K562 (cell line): ENCODE results near the gene PHF21B. TPM values are rescaled to one million over a fixed set of nuclear protein-coding genes. Genes with fewer than 3 reads are reported as not detected.

Source experiments
- ATAC-seq: fragments of 200-7000 bp; cut with Tn5 transposase; 3 replicates; pipeline ENCODE4 v1.9.1; 2020; ENCODE audit warnings: moderate library complexity
- BruUV-seq: library from RNA; stranded (reverse); fragments of 400-500 nt; replicated peaks from 2 replicates; lab custom pipeline; 2021; lab: Mats Ljungman, UMichigan
- CTCF ChIA-PET: fragments of 300-600 bp; formaldehyde crosslinking; extraction: SDS; loops from one replicate; lab custom pipeline; 2021; ENCODE audit warnings: low intra/inter-chr PET ratio; lab: Yijun Ruan, JAX
- POLR2A ChIA-PET: fragments of 300-600, 350-650 bp; sonication (Branson Sonifier 250); formaldehyde crosslinking; extraction: SDS; loops from one replicate; lab custom pipeline; 2021; ENCODE audit warnings: antibody characterized with exemption, inconsistent platforms; lab: Yijun Ruan, JAX
- DNase-seq, 4 experiments: peaks; one replicate each; pipeline versions ENCODE4 v3.0.0 to v3.0.0-alpha.2; 2011 to 2018; ENCODE audit warnings: low spot score in 3 of 4, mixed read lengths in 3 of 4; ENCODE audit errors: extremely low read depth in 1 of 4
- FAIRE-seq: peaks from 2 replicates; lab custom pipeline; 2011; peaks lifted over from hg19 to GRCh38; lab: Jason Lieb, UNC
- H2AFZ ChIP-seq: 2 replicates; pipeline ENCODE4 v1.6.0; 2011; ENCODE audit warnings: low read depth, low read length, control low read depth, inconsistent platforms
- H3K27ac ChIP-seq: fragments of 200-600 bp; 3 replicates; pipeline ENCODE4 v1.8.0; 2011; ENCODE audit warnings: low read depth, mild to moderate bottlenecking, control low read depth, inconsistent platforms, low read length, moderate library complexity, mixed read lengths; ENCODE audit errors: extremely low read depth
- H3K27me3 ChIP-seq, 2 experiments: fragments of 300-600 bp in 1 of 2; 2 replicates in 1 of 2; 3 replicates in 1 of 2; pipeline versions ENCODE4 v1.6.0 to v1.8.0; 2011; ENCODE audit warnings: inconsistent platforms in 2 of 2, low read length in 2 of 2, mild to moderate bottlenecking in 1 of 2, mixed read lengths in 1 of 2, moderate library complexity in 1 of 2; ENCODE audit not compliant: control insufficient read depth in 2 of 2, insufficient read depth in 2 of 2
- H3K36me3 ChIP-seq: fragments of 300-600 bp; 3 replicates; pipeline ENCODE4 v1.8.0; 2011; ENCODE audit warnings: mild to moderate bottlenecking, low read length, inconsistent platforms; ENCODE audit not compliant: control insufficient read depth, insufficient read depth
- H3K4me1 ChIP-seq, 2 experiments: fragments of 200-600 bp in 1 of 2; replicated peaks in 1 of 2; 2 replicates in 1 of 2; 3 replicates in 1 of 2; pipeline versions ENCODE4 v1.5.1 to v1.8.0; 2011; ENCODE audit warnings: inconsistent platforms in 2 of 2, low read length in 2 of 2, mild to moderate bottlenecking in 1 of 2, mixed read lengths in 1 of 2, moderate library complexity in 1 of 2; ENCODE audit not compliant: control insufficient read depth in 2 of 2, insufficient read depth in 2 of 2
- H3K4me2 ChIP-seq: 2 replicates; pipeline ENCODE4 v1.6.1; 2011; ENCODE audit warnings: low read length, control low read depth, inconsistent platforms, mixed read lengths; ENCODE audit not compliant: insufficient read depth
- H3K4me3 ChIP-seq: fragments of 200-600 bp; sonication (generic), shearing (Covaris generic); 2 replicates; pipeline ENCODE4 v1.5.1; 2016; ENCODE audit warnings: control low read depth, inconsistent platforms
- H3K79me2 ChIP-seq: fragments of 200-600 bp; 3 replicates; pipeline ENCODE4 v1.8.0; 2011; ENCODE audit warnings: low read length, inconsistent platforms; ENCODE audit not compliant: control insufficient read depth, insufficient read depth
- H3K9ac ChIP-seq, 2 experiments: 2 replicates each; pipeline versions ENCODE4 v1.6.0 to v1.6.1; 2011; ENCODE audit warnings: low read depth in 2 of 2, low read length in 2 of 2, control low read depth in 1 of 2, inconsistent platforms in 1 of 2, mild to moderate bottlenecking in 1 of 2, mixed read lengths in 1 of 2; ENCODE audit not compliant: insufficient read depth in 1 of 2
- H3K9me1 ChIP-seq: one replicate; pipeline ENCODE4 v1.6.0; 2011; ENCODE audit warnings: inconsistent platforms, mild to moderate bottlenecking, low read length, moderate library complexity; ENCODE audit not compliant: control insufficient read depth, insufficient read depth
- H3K9me3 ChIP-seq: replicated peaks from 2 replicates; pipeline ENCODE4 v1.5.1; 2011; ENCODE audit warnings: low read depth, low read length, inconsistent platforms; ENCODE audit not compliant: control insufficient read depth, insufficient read depth
- H4K20me1 ChIP-seq: replicated peaks from 2 replicates; pipeline ENCODE4 v1.6.1; 2011; ENCODE audit warnings: low read length, inconsistent platforms, mixed read lengths; ENCODE audit not compliant: control insufficient read depth, insufficient read depth
- FOXP4 ChIP-seq: sonication (generic); formaldehyde crosslinking; IDR thresholded peaks from 2 replicates; pipeline ENCODE4 v1.8.0; 2022; ENCODE audit warnings: mild to moderate bottlenecking, missing genetic modification reagents, borderline replicate concordance
- HLTF ChIP-seq: fragments of 450-650 bp; IDR thresholded peaks from 2 replicates; pipeline ENCODE4 v1.6.1; 2016
- PURB ChIP-seq: sonication (generic); formaldehyde crosslinking; IDR thresholded peaks from 2 replicates; pipeline ENCODE4 v1.9.0; 2021; ENCODE audit warnings: low read depth, mild to moderate bottlenecking, missing genetic modification reagents
- TAF15 ChIP-seq: fragments of 200-400 bp; formaldehyde crosslinking; IDR thresholded peaks from 2 replicates; pipeline ENCODE4 v1.6.1; 2017; ENCODE audit warnings: mild to moderate bottlenecking, low read depth, low read length, moderate library complexity
- ZNF584 ChIP-seq: fragments of 200-800 bp; sonication (Bioruptor generic); IDR thresholded peaks from 2 replicates; pipeline ENCODE4 v1.6.1; 2016; ENCODE audit warnings: low read depth, mild to moderate bottlenecking, missing genetic modification characterization, missing compliant biosample characterization
- WGBS: fragments of 100-300 bp; shearing (Covaris generic); methylation state at CpG from one replicate; pipeline ENCODE4 v1.1.6; 2016; ENCODE audit warnings: low coverage, mixed read lengths; ENCODE audit not compliant: insufficient coverage; ENCODE audit errors: missing lambda C conversion rate; 5-methylcytosine and 5-hydroxymethylcytosine counted together
- in situ Hi-C: fragments of 300-500 bp; cut with MboI; formaldehyde crosslinking; loops from 4 replicates; pipeline ENCODE4 v1.15.0; 2018; ENCODE audit warnings: inconsistent platforms, mixed read lengths
- intact Hi-C: fragments of 100-400 bp; cut with micrococcal nuclease; formaldehyde crosslinking; loops from 2 replicates; pipeline ENCODE4 v1.14.2; 2022
- polyA plus RNA-seq, 8 experiments: library from polyadenylated mRNA; depleted of rRNA in 4 of 8; stranded (reverse) in 5 of 8; unstranded in 3 of 8; fragments of >200 nt; fragmentation: Nextera tagmentation in 2 of 8; fragmentation: Illumina TruSeq in 1 of 8; extraction: Ambion mirVana in 2 of 8; extraction: Trizol in 1 of 8; gene quantifications; 2 replicates each; pipeline versions ENCODE4 v1.2.1 to v1.2.3, GENCODE V29; 2011 to 2014; ENCODE audit warnings: inconsistent platforms in 1 of 8, missing spikeins in 1 of 8
- total RNA-seq, 7 experiments: library from RNA; depleted of rRNA in 6 of 7; stranded (reverse); fragments of >200 nt in 6 of 7; fragmentation: Illumina TruSeq in 2 of 7; extraction: Trizol in 2 of 7; gene quantifications; 2 replicates each; pipeline versions ENCODE4 v1.2.1 to v1.2.3, GENCODE V29; 2011 to 2021; ENCODE audit warnings: low replicate concordance in 1 of 7

Gene PHF21B
- total and polyA plus RNA-seq, 9 of the 15 experiments (the other 6 are each of a cell fraction or from before 2014, with no cell fraction given) = 0.04 TPM; not detected in 8

GRCh38 chr22:44919691-44920090 lies 90.1 kb downstream of the PHF21B start:
- Histone ChIP-seq H3K9me3 (no peaks in the 10 kb centered on the region), H3K9ac (no peak overlapping the region), H3K4me1 (no peaks in the 10 kb centered on the region; a peak in 1 of 5 replicates), H3K27me3 (peaks cover 5 to 51% of the 10 kb centered on the region in 2 experiments; a peak in 4 of 5 replicates), H3K79me2 (no peaks in the 10 kb centered on the region), H3K9me1 (no peaks in the 10 kb centered on the region), H3K27ac (no peak overlapping the region), H3K36me3 (no peaks in the 10 kb centered on the region), H2AFZ (no peak overlapping the region), H4K20me1 (no peaks in the 10 kb centered on the region), H3K4me3 (no peak overlapping the region), H3K4me2 (no peak overlapping the region)
- in situ Hi-C loops = no loop called here
- BruUV-seq = no TSS peak
- intact Hi-C loops = no loop called here
- ATAC-seq (no peak), DNase-seq (no peak), FAIRE-seq (no peak)
- ChIA-PET CTCF (no interaction called here), POLR2A (no interaction called here)
- 2% methylated on average over 7 of the region's 10 CpGs for WGBS
- no peak for TF ChIP-seq FOXP4 (CRISPR knock-in tag)
- no peak for TF ChIP-seq HLTF
- TF ChIP-seq TAF15 = no peak
- TF ChIP-seq PURB = no peak
- no peak for TF ChIP-seq ZNF584 (CRISPR knock-in tag)
